GM23248 (cell line): ENCODE results near the gene PTPRN2. TPM values are rescaled to one million over a fixed set of nuclear protein-coding genes. Genes with fewer than 3 reads are reported as not detected.

Experiments used
- DNase-seq: peaks from one replicate; pipeline ENCODE4 v3.0.0-alpha.2; 2015
- H2AFZ ChIP-seq: fragments of 200-600 bp; sonication (generic); 2 replicates; pipeline ENCODE4 v1.6.1; 2016; ENCODE audit warnings: antibody characterized with exemption
- H3F3A ChIP-seq: fragments of 200-600 bp; sonication (generic); 2 replicates; pipeline ENCODE4 v1.6.1; 2016; ENCODE audit warnings: mild to moderate bottlenecking, antibody characterized with exemption, mixed run types; ENCODE audit not compliant: insufficient read depth
- H3K27ac ChIP-seq: fragments of 200-600 bp; sonication (generic); 2 replicates; pipeline ENCODE4 v1.5.1; 2016; ENCODE audit warnings: mild to moderate bottlenecking
- H3K27me3 ChIP-seq: fragments of 200-600 bp; sonication (generic); replicated peaks from 2 replicates; pipeline ENCODE4 v1.6.1; 2016; ENCODE audit warnings: mild to moderate bottlenecking; ENCODE audit not compliant: insufficient read depth
- H3K36me3 ChIP-seq: fragments of 200-600 bp; sonication (generic); 2 replicates; pipeline ENCODE4 v1.6.1; 2016; ENCODE audit warnings: low read depth, mild to moderate bottlenecking
- H3K4me1 ChIP-seq: fragments of 200-600 bp; sonication (generic); 2 replicates; pipeline ENCODE4 v1.6.1; 2016; ENCODE audit warnings: mild to moderate bottlenecking; ENCODE audit not compliant: insufficient read depth
- H3K4me2 ChIP-seq: fragments of 200-600 bp; sonication (generic); one replicate; pipeline ENCODE4 v1.6.1; 2016; ENCODE audit warnings: mild to moderate bottlenecking; ENCODE audit not compliant: unreplicated experiment
- H3K4me3 ChIP-seq: fragments of 200-600 bp; sonication (generic); 2 replicates; pipeline ENCODE4 v1.5.1; 2016; ENCODE audit warnings: mild to moderate bottlenecking
- H3K79me2 ChIP-seq: fragments of 200-600 bp; sonication (generic); 2 replicates; pipeline ENCODE4 v1.6.1; 2016; ENCODE audit warnings: mild to moderate bottlenecking; ENCODE audit not compliant: insufficient read depth
- H3K9ac ChIP-seq: fragments of 200-600 bp; sonication (generic); 2 replicates; pipeline ENCODE4 v1.6.1; 2016; ENCODE audit warnings: mild to moderate bottlenecking
- H3K9me2 ChIP-seq: fragments of 200-600 bp; sonication (generic); 2 replicates; pipeline ENCODE4 v1.6.1; 2016; ENCODE audit warnings: mixed run types, mild to moderate bottlenecking, moderate library complexity; ENCODE audit not compliant: insufficient read depth
- H3K9me3 ChIP-seq: fragments of 200-600 bp; sonication (generic); one replicate; pipeline ENCODE4 v1.6.1; 2017; ENCODE audit warnings: low read depth
- H4K20me1 ChIP-seq: fragments of 200-600 bp; sonication (generic); 2 replicates; pipeline ENCODE4 v1.6.0; 2016; ENCODE audit not compliant: insufficient read depth
- EZH2 ChIP-seq: fragments of 200-600 bp; sonication (generic); IDR thresholded peaks from 2 replicates; pipeline ENCODE4 v1.6.1; 2018; ENCODE audit warnings: antibody characterized with exemption, mild to moderate bottlenecking; ENCODE audit not compliant: insufficient read depth, poor library complexity, severe bottlenecking
- EZH2phosphoT487 ChIP-seq: fragments of 200-600 bp; sonication (generic); IDR thresholded peaks from 2 replicates; pipeline ENCODE4 v1.6.1; 2018; ENCODE audit warnings: antibody characterized with exemption, moderate library complexity, mild to moderate bottlenecking, low read depth; ENCODE audit not compliant: insufficient read depth
- WGBS, 2 experiments: methylation state at CpG; one replicate each; pipeline ENCODE4 v1.1.6; 2015 to 2017; ENCODE audit warnings: low lambda C conversion rate in 2 of 2, low coverage in 1 of 2; ENCODE audit errors: missing lambda C conversion rate in 2 of 2; 5-methylcytosine and 5-hydroxymethylcytosine counted together
- in situ Hi-C: fragments of 300-500 bp; cut with MboI; formaldehyde crosslinking; loops from 2 replicates; pipeline ENCODE4 v1.15.0; 2020
- polyA plus RNA-seq: library from polyadenylated mRNA; unstranded; fragments of >200 nt; fragmentation: Nextera tagmentation; extraction: Ambion mirVana; gene quantifications from 2 replicates; pipeline ENCODE4 v1.2.1, GENCODE V29; 2016
- total RNA-seq: library from RNA; depleted of rRNA; stranded (reverse); fragments of >200 nt; shearing (Covaris generic); gene quantifications from 2 replicates; pipeline ENCODE4 v1.2.3, GENCODE V29; 2014

Gene PTPRN2
- total and polyA plus RNA-seq, 2 experiments from 2014 or later = 0.13 TPM; not detected in 1

- in situ Hi-C loops = no loop called here
- Histone ChIP-seq H3K36me3 (no peaks in the 10 kb centered on the region), H2AFZ (no peak overlapping the region), H3K79me2 (no peaks in the 10 kb centered on the region), H3K27ac (no peak overlapping the region), H3K27me3 (no peaks in the 10 kb centered on the region), H3K9ac (no peak overlapping the region), H3K4me2 (no peak overlapping the region), H3K4me1 (no peaks in the 10 kb centered on the region), H3K9me2 (no peaks in the 10 kb centered on the region), H3K9me3 (no peaks in the 10 kb centered on the region), H3F3A (no peaks in the 10 kb centered on the region), H4K20me1 (no peaks in the 10 kb centered on the region), H3K4me3 (no peak overlapping the region)
- TF ChIP-seq EZH2 = no peak
- TF ChIP-seq EZH2phosphoT487 = no peak
- whole genome bisulfite sequencing, 2 experiments = 38 to 43% methylated on average over 12 to 13 of the region's 13 CpGs
- no peak for DNase-seq
Measured at GRCh38 chr7:157523371-157523765, 1064.3 kb downstream of the PTPRN2 start.

DNA sequence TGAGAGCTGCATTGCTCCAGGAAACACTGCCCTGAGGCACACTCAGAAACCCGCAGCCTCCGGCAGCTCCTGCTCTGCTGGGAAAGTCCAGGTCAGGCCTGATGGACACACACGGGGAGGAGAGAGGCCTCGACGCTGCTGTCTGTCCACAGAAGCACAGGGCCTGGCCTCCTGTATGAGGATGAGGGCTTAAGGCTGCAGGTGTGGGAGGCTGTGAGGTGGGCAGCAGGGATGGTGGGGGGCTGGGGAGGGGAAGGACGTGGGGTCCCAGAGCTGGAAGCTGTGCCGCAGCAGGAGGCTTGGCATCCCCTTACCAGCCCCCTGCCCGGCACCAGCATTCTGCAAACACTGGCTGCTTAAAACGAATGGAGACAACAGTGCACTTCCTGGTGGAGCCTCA, 1064.7 kb downstream of the PTPRN2 start:
- Histone ChIP-seq H3K9ac (no peak overlapping the region), H2AFZ (no peak overlapping the region), H4K20me1 (no peaks in the 10 kb centered on the region), H3F3A (no peaks in the 10 kb centered on the region), H3K9me2 (no peaks in the 10 kb centered on the region), H3K79me2 (no peaks in the 10 kb centered on the region), H3K4me1 (no peaks in the 10 kb centered on the region), H3K4me2 (no peak overlapping the region), H3K36me3 (no peaks in the 10 kb centered on the region), H3K4me3 (no peak overlapping the region), H3K9me3 (no peaks in the 10 kb centered on the region), H3K27me3 (no peaks in the 10 kb centered on the region), H3K27ac (no peak overlapping the region)
- in situ Hi-C loops = no loop called here
- DNase-seq = no peak
- 26 to 27% methylated on average over 7 to 9 of the region's 9 CpGs for WGBS, 2 experiments
- TF ChIP-seq EZH2phosphoT487 (no peak), EZH2 (no peak)

- no peaks in the 10 kb centered on the region for H3K79me2 ChIP-seq
- TF ChIP-seq EZH2 (no peak), EZH2phosphoT487 (no peak)
- H3K4me3 ChIP-seq = no peak overlapping the region
- no peaks in the 10 kb centered on the region for H3K27me3 ChIP-seq
- DNase-seq = no peak
- no peaks in the 10 kb centered on the region for H4K20me1 ChIP-seq
- no peaks in the 10 kb centered on the region for H3K9me3 ChIP-seq
- H3K27ac ChIP-seq = no peak overlapping the region
- no peaks in the 10 kb centered on the region for H3F3A ChIP-seq
- no peaks in the 10 kb centered on the region for H3K36me3 ChIP-seq
- H3K9me2 ChIP-seq = no peaks in the 10 kb centered on the region
- 50 to 56% methylated on average over 18 of the region's 18 CpGs for WGBS, 2 experiments
- H2AFZ ChIP-seq = no peak overlapping the region
- H3K4me1 ChIP-seq = no peaks in the 10 kb centered on the region
- in situ Hi-C loops = no loop called here
- H3K9ac ChIP-seq = no peak overlapping the region
- no peak overlapping the region for H3K4me2 ChIP-seq
Measured at GRCh38 chr7:157522189-157522588, 1065.4 kb downstream of the PTPRN2 start.

GRCh38 chr7:157521752-157522151, 1065.9 kb downstream of the PTPRN2 start:
- Histone ChIP-seq H3K9me2 (no peaks in the 10 kb centered on the region), H3K4me2 (no peak overlapping the region), H3F3A (no peaks in the 10 kb centered on the region), H3K36me3 (no peaks in the 10 kb centered on the region), H3K9ac (no peak overlapping the region), H3K27ac (no peak overlapping the region), H3K79me2 (no peaks in the 10 kb centered on the region), H3K4me3 (no peak overlapping the region), H4K20me1 (no peaks in the 10 kb centered on the region), H3K4me1 (no peaks in the 10 kb centered on the region), H2AFZ (no peak overlapping the region), H3K27me3 (no peaks in the 10 kb centered on the region), H3K9me3 (no peaks in the 10 kb centered on the region)
- in situ Hi-C loops = no loop called here
- no peak for TF ChIP-seq EZH2
- 66 to 68% methylated on average over 18 of the region's 18 CpGs for WGBS, 2 experiments
- no peak for DNase-seq

DNA sequence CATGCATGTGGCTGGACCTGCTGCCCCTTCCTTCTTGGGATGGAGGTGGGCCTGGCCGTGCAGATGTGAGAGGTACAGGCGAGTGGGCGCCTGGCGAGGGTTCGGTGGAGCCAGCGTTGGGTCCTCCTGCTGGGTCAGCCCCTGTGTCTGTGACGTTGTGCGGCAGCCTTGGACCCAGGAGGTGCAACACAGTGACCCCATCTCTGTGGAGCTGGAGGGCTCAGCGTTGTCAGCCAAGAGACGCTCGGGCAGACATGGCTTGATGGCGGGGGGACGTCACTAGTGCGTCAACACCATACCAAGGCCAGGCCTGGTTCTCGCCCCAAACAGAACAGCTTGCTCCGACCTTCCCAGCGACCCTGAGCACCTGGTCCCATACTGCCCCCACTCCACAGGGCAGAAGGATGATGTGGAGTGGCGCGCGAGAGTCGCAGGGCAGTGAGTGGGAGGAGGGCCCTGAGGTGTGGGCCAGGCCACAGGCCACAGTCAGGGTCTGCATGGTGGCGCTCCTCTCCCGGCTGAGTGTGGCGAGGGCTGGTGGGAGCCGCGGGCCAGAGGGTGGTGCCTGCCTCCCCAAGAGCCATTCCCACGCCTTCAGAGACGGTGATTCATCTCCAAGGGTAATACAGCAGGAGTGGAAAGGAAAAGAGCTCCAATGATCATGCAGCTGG, 1066.4 kb downstream of the PTPRN2 start:
- no peak overlapping the region for H2AFZ ChIP-seq
- no peaks in the 10 kb centered on the region for H3K79me2 ChIP-seq
- H3K4me3 ChIP-seq = no peak overlapping the region
- TF ChIP-seq EZH2phosphoT487 (no peak), EZH2 (no peak)
- no peaks in the 10 kb centered on the region for H3K9me2 ChIP-seq
- in situ Hi-C loops = no loop called here
- no peaks in the 10 kb centered on the region for H3K36me3 ChIP-seq
- H3F3A ChIP-seq = no peaks in the 10 kb centered on the region
- no peak overlapping the region for H3K4me2 ChIP-seq
- H3K9me3 ChIP-seq = no peaks in the 10 kb centered on the region
- H3K27ac ChIP-seq = no peak overlapping the region
- DNase-seq = no peak
- no peaks in the 10 kb centered on the region for H3K4me1 ChIP-seq
- WGBS, 2 experiments = 60 to 67% methylated on average over 25 to 27 of the region's 28 CpGs
- H3K9ac ChIP-seq = no peak overlapping the region
- H3K27me3 ChIP-seq = no peaks in the 10 kb centered on the region
- H4K20me1 ChIP-seq = no peaks in the 10 kb centered on the region
